H9 (cell line): ENCODE results near the gene FRK. TPM values are rescaled to one million over a fixed set of nuclear protein-coding genes. Genes with fewer than 3 reads are reported as not detected.

Experiments
- DNase-seq: peaks from one replicate; pipeline ENCODE4 v3.0.0-alpha.2; 2017
- H2AFZ ChIP-seq: one replicate; pipeline ENCODE4 v1.6.1; 2013; ENCODE audit warnings: mild to moderate bottlenecking, low read length, control low read depth, moderate library complexity
- H2AK5ac ChIP-seq: 2 replicates; pipeline ENCODE4 v1.6.1; 2013; ENCODE audit warnings: low read length, control low read depth, mixed read lengths; ENCODE audit not compliant: insufficient read length
- H2BK120ac ChIP-seq: one replicate; pipeline ENCODE4 v1.6.1; 2013; ENCODE audit warnings: low read depth, mild to moderate bottlenecking, low read length, control low read depth, inconsistent platforms; ENCODE audit not compliant: poor library complexity, severe bottlenecking
- H2BK12ac ChIP-seq: 2 replicates; pipeline ENCODE4 v1.6.1; 2013; ENCODE audit warnings: low read length, control low read depth, mixed read lengths, low read depth; ENCODE audit not compliant: insufficient read length
- H2BK15ac ChIP-seq: 2 replicates; pipeline ENCODE4 v1.6.1; 2013; ENCODE audit warnings: low read depth, low read length, control low read depth
- H2BK20ac ChIP-seq: one replicate; pipeline ENCODE4 v1.6.1; 2013; ENCODE audit warnings: low read depth, mild to moderate bottlenecking, low read length, control low read depth, inconsistent platforms; ENCODE audit not compliant: poor library complexity, severe bottlenecking
- H2BK5ac ChIP-seq: 2 replicates; pipeline ENCODE4 v1.6.1; 2013; ENCODE audit warnings: low read length, control low read depth, mixed read lengths; ENCODE audit not compliant: insufficient read length
- H3K14ac ChIP-seq: 2 replicates; pipeline ENCODE4 v1.6.1; 2013; ENCODE audit warnings: low read length, control low read depth; ENCODE audit not compliant: insufficient read depth
- H3K18ac ChIP-seq: 2 replicates; pipeline ENCODE4 v1.6.1; 2013; ENCODE audit warnings: low read depth, mild to moderate bottlenecking, mixed read lengths, low read length, control low read depth; ENCODE audit not compliant: insufficient read length
- H3K23ac ChIP-seq: 2 replicates; pipeline ENCODE4 v1.6.1; 2013; ENCODE audit warnings: low read length, control low read depth, mixed read lengths, low read depth; ENCODE audit not compliant: insufficient read length
- H3K23me2 ChIP-seq: 2 replicates; pipeline ENCODE4 v1.6.1; 2013; ENCODE audit warnings: low read depth, mild to moderate bottlenecking, mixed read lengths, low read length, control low read depth; ENCODE audit not compliant: insufficient read length, poor library complexity, severe bottlenecking
- H3K27ac ChIP-seq: 2 replicates; pipeline ENCODE4 v1.5.1; 2013; ENCODE audit warnings: low read length, control low read depth, mixed read lengths, low read depth; ENCODE audit not compliant: insufficient read length
- H3K27me3 ChIP-seq: 2 replicates; pipeline ENCODE4 v1.6.1; 2013; ENCODE audit warnings: low read length, control low read depth, inconsistent platforms; ENCODE audit not compliant: insufficient read depth
- H3K4ac ChIP-seq: 2 replicates; pipeline ENCODE4 v1.6.1; 2013; ENCODE audit warnings: low read depth, mild to moderate bottlenecking, control low read depth, inconsistent platforms, low read length, moderate library complexity
- H3K4me1 ChIP-seq: 2 replicates; pipeline ENCODE4 v1.6.1; 2013; ENCODE audit warnings: low read length, control low read depth, inconsistent platforms; ENCODE audit not compliant: insufficient read depth
- H3K4me2 ChIP-seq: 2 replicates; pipeline ENCODE4 v1.6.1; 2013; ENCODE audit warnings: low read length, control low read depth, mixed read lengths; ENCODE audit not compliant: insufficient read length, insufficient read depth
- H3K56ac ChIP-seq: 2 replicates; pipeline ENCODE4 v1.6.1; 2013; ENCODE audit warnings: low read depth, mild to moderate bottlenecking, mixed read lengths, low read length, control low read depth; ENCODE audit not compliant: insufficient read length
- H3K79me1 ChIP-seq: 2 replicates; pipeline ENCODE4 v1.6.1; 2013; ENCODE audit warnings: low read depth, mild to moderate bottlenecking, moderate library complexity, low read length, control low read depth, inconsistent platforms; ENCODE audit not compliant: insufficient read depth, poor library complexity, severe bottlenecking
- H3K79me2 ChIP-seq: 2 replicates; pipeline ENCODE4 v1.6.1; 2013; ENCODE audit warnings: low read length, control low read depth, inconsistent platforms; ENCODE audit not compliant: insufficient read depth
- H3K9ac ChIP-seq: 2 replicates; pipeline ENCODE4 v1.6.1; 2013; ENCODE audit warnings: low read length, control low read depth, mixed read lengths; ENCODE audit not compliant: insufficient read length; ENCODE audit errors: extremely low read depth
- H3K9me3 ChIP-seq: one replicate; pipeline ENCODE4 v1.6.1; 2013; ENCODE audit warnings: low read depth, low read length, inconsistent platforms; ENCODE audit not compliant: control insufficient read depth
- H3T11ph ChIP-seq: one replicate; pipeline ENCODE4 v1.6.1; 2013; ENCODE audit warnings: mild to moderate bottlenecking, low read length, control low read depth, inconsistent platforms
- H4K20me1 ChIP-seq: one replicate; pipeline ENCODE4 v1.6.1; 2013; ENCODE audit not compliant: control insufficient read depth, insufficient read length, insufficient read depth
- H4K5ac ChIP-seq: 2 replicates; pipeline ENCODE4 v1.6.1; 2013; ENCODE audit warnings: low read depth, mild to moderate bottlenecking, mixed read lengths, low read length, control low read depth; ENCODE audit not compliant: insufficient read length
- H4K8ac ChIP-seq: replicated peaks from 2 replicates; pipeline ENCODE4 v1.6.1; 2013; ENCODE audit warnings: low read length, control low read depth, mixed read lengths, low read depth; ENCODE audit not compliant: insufficient read length
- H4K91ac ChIP-seq: 2 replicates; pipeline ENCODE4 v1.6.1; 2013; ENCODE audit warnings: low read depth, mild to moderate bottlenecking, moderate library complexity, mixed read lengths, low read length, control low read depth; ENCODE audit not compliant: insufficient read length
- H3K27ac Mint-ChIP-seq, 3 experiments: 2 replicates in 2 of 3; 3 replicates in 1 of 3; pipeline ENCODE4 v1.8.0; 2020 to 2021; ENCODE audit warnings: mixed read lengths in 3 of 3, mild to moderate bottlenecking in 1 of 3, moderate library complexity in 1 of 3
- H3K27me3 Mint-ChIP-seq: 2 replicates; pipeline ENCODE4 v1.8.0; 2021; ENCODE audit warnings: low read depth, mild to moderate bottlenecking, moderate library complexity, mixed read lengths
- H3K36me3 Mint-ChIP-seq, 3 experiments: 2 replicates in 2 of 3; 3 replicates in 1 of 3; pipeline ENCODE4 v1.8.0; 2020 to 2021; ENCODE audit warnings: low read depth in 3 of 3, mixed read lengths in 3 of 3; ENCODE audit not compliant: insufficient read depth in 1 of 3
- H3K4me1 Mint-ChIP-seq, 2 experiments: 2 replicates each; pipeline ENCODE4 v1.8.0; 2020; ENCODE audit warnings: mixed read lengths in 2 of 2
- H3K4me3 Mint-ChIP-seq, 2 experiments: 2 replicates in 1 of 2; 3 replicates in 1 of 2; pipeline ENCODE4 v1.8.0; 2020 to 2021; ENCODE audit warnings: mild to moderate bottlenecking in 2 of 2, mixed read lengths in 2 of 2, moderate library complexity in 1 of 2
- H3K9me3 Mint-ChIP-seq, 2 experiments: 2 replicates in 1 of 2; 3 replicates in 1 of 2; pipeline ENCODE4 v1.8.0; 2020; ENCODE audit warnings: mild to moderate bottlenecking in 2 of 2, mixed read lengths in 2 of 2, moderate library complexity in 1 of 2
- CTCF ChIP-seq: fragments of 200-600 bp; sonication (generic); conservative IDR thresholded peaks from 3 replicates; pipeline ENCODE4 v1.8.0; 2021; ENCODE audit warnings: antibody characterized with exemption, mild to moderate bottlenecking
- WGBS: extraction: QIAGEN DNeasy Blood & Tissue Kit; methylation state at CpG from one replicate; pipeline ENCODE4 v1.1.7; 2013; ENCODE audit warnings: missing lambda C conversion rate, low lambda C conversion rate, mixed read lengths; ENCODE audit not compliant: insufficient read length; ENCODE audit errors: extremely low coverage; 5-methylcytosine and 5-hydroxymethylcytosine counted together
- total RNA-seq: library from RNA; stranded (reverse); gene quantifications from 2 replicates; pipeline ENCODE4 v1.2.1, GENCODE V29; 2021

Gene FRK
- total RNA-seq, 1 experiment from 2014 or later = 0.15 TPM

GRCh38 chr6:115905471-115905870 is 155.2 kb downstream of the FRK start:
- Histone ChIP-seq H4K5ac (no peak overlapping the region), H3K79me1 (no peaks in the 10 kb centered on the region), H3K4me2 (no peak overlapping the region), H3K79me2 (no peaks in the 10 kb centered on the region), H2BK15ac (no peak overlapping the region), H2AFZ (no peak overlapping the region), H2BK20ac (no peak overlapping the region), H3K4me1 (no peaks in the 10 kb centered on the region), H3T11ph (no peak overlapping the region), H4K8ac (no peak overlapping the region), H2BK12ac (no peak overlapping the region), H3K9ac (no peak overlapping the region), H3K27me3 (no peaks in the 10 kb centered on the region), H3K23ac (no peak overlapping the region), H3K56ac (no peak overlapping the region), H3K18ac (no peak overlapping the region), H3K14ac (no peak overlapping the region), H4K91ac (no peak overlapping the region), H2BK5ac (no peak overlapping the region), H3K27ac (no peak overlapping the region), H3K9me3 (no peaks in the 10 kb centered on the region), H2AK5ac (no peak overlapping the region), H3K4ac (no peak overlapping the region), H2BK120ac (no peak overlapping the region), H3K23me2 (no peaks in the 10 kb centered on the region), H4K20me1 (no peaks in the 10 kb centered on the region)
- DNase-seq = no peak
- WGBS = no CpG with 5 or more reads among the region's 5 CpGs
- Mint-ChIP-seq H3K36me3 (no peaks in the 10 kb centered on the region), H3K27me3 (no peaks in the 10 kb centered on the region), H3K27ac (no peak overlapping the region), H3K9me3 (no peaks in the 10 kb centered on the region), H3K4me3 (no peak overlapping the region), H3K4me1 (no peaks in the 10 kb centered on the region)
- TF ChIP-seq CTCF = no peak
